Measurements from ENCODE around the gene EXD3. TPM values are rescaled to one million over a fixed set of nuclear protein-coding genes. Genes with fewer than 3 reads are reported as not detected.
A peak's percentile ranks its signal among the peaks of the same experiment; 100 is the strongest.

EXD3 gene
- polyA plus RNA-seq, 1 donor from 2014 or later: 5.6 TPM

DNA sequence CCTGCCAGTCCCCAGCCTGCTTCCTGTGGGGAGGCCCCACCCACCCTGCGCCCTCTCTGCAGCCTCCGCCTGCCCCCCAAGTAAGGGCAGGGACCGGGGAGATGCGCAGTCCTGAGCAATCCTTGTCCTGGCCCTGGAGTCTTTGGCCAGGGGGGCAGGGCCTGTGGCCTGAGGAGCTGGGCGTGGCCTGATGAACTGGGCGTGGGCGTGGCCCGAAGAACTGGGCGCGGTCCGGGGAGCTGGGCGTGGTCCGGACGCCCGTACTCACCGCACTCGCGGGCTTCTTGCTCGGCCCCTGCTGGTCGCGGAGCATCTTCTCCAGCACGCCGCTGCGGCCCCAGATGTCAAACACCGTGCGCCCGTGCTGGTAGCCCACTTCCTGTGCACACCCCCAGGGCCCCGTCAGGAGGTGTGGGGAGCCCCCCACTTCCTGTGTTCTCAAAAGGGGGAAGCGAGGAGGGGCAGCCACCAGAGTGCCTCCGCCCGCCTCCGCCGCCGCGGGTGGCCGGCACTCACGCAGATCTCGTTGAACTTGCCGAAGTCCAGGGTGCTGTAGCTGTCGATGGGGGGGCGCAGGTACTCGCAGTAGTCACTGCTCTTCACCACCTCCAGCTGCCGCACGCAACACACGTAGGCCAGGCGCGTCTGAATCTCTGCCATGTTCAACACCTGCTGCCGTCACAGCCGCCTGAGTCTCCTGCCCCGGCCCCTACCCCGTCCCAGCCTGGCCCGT, 38.9 kb upstream of the EXD3 start:
- no peaks in the 10 kb centered on the region for H3K27me3 Mint-ChIP-seq
- H3K4me1 Mint-ChIP-seq: peaks cover 0 to 4% (median 2%) of the 10 kb centered on the region in 3 donors
- peak overlapping the region; percentile 84 to 96 (median 90) for H3K27ac Mint-ChIP-seq
- no peaks in the 10 kb centered on the region for H3K36me3 Mint-ChIP-seq
- H3K9me3 Mint-ChIP-seq: no peaks in the 10 kb centered on the region
- peak overlapping the region; percentile 75 to 87 (median 79) for H3K4me3 Mint-ChIP-seq

DNA sequence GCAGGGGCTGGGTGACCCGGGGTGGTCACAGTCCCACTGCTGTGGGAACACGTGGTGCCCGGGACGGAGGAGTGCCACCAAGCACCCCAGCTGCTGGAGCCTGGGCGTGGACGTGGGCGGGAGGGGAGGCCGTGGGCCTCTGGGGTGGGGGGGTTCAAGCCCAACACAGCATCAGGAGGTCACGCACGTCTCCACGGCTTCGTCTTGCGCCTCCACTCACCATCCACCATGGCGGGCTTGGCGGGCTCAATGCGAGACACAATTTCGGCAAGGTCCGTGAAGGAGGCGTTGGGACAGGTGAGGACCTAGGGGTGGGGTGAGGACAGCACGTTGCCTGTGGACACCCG, 38.3 kb upstream of the EXD3 start:
- no peaks in the 10 kb centered on the region for H3K9me3 Mint-ChIP-seq
- H3K27ac Mint-ChIP-seq: peak overlapping the region; percentile 39 to 90 (median 59)
- H3K4me1 Mint-ChIP-seq: peaks cover 0 to 4% (median 2%) of the 10 kb centered on the region in 3 donors
- H3K36me3 Mint-ChIP-seq: no peaks in the 10 kb centered on the region
- H3K27me3 Mint-ChIP-seq: no peaks in the 10 kb centered on the region
- peak overlapping the region in 2 of 4 donors; percentile 41 to 76 for H3K4me3 Mint-ChIP-seq

DNA sequence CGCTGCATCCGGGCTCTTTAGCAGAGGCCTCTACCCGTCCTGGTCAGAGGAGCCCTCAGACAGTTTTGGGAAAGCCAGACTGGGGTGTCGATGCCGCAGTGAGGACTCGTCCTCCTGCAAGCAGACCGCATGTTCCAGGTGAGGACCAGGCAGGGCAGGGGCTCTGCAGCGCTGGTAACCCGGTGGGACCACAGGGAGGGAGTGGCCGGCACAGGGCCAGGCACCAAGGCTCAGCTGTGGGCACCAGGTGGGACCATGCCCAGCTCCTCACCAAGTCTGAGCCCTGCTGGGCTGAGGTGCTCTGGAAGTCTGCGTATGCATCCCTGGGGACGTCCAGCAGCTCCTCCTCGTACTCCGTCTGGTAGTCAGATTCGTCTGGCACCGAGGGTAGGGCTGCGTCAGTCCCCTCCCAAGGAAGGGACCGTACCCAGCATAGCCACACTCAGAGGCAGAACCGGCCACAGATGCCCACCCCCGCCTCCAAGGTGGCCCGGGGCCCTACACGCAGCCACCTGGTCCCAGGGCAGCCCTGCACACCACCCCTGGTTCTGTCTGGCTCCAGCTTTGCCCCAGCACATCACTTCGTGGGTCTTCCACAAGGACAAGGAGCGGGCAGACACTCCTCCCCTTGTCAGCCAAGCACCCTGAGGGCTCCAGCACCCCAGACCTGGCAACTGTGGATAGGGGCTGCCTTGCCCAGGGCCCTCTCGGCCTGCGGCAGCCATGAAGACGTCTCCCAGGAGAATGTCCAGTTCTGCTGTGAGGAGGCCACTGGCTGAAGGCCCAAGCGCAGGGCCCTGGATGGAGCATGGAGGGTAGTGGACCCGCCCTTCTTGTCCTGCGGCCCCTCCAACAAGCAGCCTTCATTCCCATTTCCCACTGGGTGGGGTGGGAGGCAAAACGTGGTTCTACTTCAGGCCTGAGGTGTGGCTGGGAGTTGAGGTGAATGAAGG, 37.7 kb upstream of the EXD3 start:
- Mint-ChIP-seq H3K4me3 (peak overlapping the region in 3 of 4 donors; percentile 28 to 41 (median 38)), H3K4me1 (peaks cover 0 to 4% (median 2%) of the 10 kb centered on the region in 3 donors), H3K36me3 (no peaks in the 10 kb centered on the region), H3K9me3 (no peaks in the 10 kb centered on the region), H3K27ac (peak overlapping the region; percentile 39 to 85 (median 59)), H3K27me3 (no peaks in the 10 kb centered on the region)

DNA sequence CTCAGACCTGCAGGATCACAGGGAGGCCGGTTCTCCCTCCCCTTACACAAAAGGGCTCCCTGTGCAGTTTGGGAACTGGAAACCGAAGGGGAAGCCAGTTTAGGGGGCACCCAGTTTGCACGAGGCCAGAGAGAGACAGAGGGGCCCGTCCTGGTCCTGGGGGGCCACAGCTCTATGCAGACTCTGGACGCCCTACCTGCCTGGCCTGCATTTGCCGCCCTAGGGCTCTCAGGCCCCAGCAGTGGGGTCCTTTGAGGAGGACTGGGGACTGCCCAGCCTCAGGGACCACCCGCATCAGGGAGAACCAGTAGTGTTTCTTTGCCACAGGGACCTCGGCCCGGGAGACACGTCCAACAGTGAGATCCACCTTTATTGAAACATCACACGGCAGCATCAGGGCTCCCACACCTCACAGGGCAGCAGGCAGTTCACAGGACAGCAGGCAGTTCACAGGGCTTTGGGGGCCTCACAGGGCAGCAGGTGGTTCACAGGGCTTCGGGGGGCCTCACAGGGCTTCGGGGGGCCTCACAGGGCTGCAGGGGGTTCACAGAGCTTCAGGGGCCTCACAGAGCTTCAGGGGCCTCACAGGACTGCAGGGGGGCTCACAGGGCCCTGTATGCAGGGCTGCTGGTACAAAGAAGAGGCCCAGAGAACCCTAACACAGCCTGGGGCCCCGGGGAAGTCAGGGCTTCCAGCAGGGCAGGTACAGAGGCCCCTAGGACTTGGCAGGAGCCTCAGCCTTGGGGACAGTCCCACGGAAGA, 36.8 kb upstream of the EXD3 start:
- peak overlapping the region in 2 of 3 donors; percentile 59 to 85 for H3K27ac Mint-ChIP-seq
- no peaks in the 10 kb centered on the region for H3K36me3 Mint-ChIP-seq
- no peaks in the 10 kb centered on the region for H3K27me3 Mint-ChIP-seq
- H3K4me3 Mint-ChIP-seq: peak overlapping the region; percentile 38 to 87 (median 69)
- H3K4me1 Mint-ChIP-seq: peaks cover 0 to 4% (median 2%) of the 10 kb centered on the region in 3 donors
- H3K9me3 Mint-ChIP-seq: no peaks in the 10 kb centered on the region

DNA sequence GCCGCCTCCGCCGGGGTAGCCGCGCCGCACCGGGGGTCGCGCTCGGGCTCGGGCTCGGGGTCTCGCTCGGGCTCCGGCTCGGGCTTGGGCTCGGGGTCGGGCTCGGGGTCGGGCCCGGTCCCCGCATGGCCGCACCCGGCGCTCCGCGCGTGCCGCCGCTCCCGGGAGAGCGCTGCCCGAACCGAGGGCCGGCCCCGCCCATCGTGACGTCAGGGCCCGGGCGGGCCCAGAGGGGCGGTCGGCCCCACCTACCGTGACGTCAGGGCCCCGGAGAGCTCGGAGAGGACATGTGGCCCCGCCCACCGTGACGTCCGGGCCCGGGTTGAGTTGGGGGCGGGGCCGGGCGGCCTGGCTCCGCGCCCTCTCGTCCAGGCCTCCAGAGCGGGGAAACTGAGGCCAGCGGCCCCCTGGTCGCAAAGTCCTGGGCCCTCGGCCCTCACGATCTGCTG, 36.2 kb upstream of the EXD3 start, which contains the start of gene NSMF:
Gene NSMF (minus strand): TSS at position 183 of the 449 bp plus-strand sequence. CDS start 232 bp downstream, outside the sequence.
- H3K36me3 Mint-ChIP-seq: no peaks in the 10 kb centered on the region
- H3K4me1 Mint-ChIP-seq: peaks cover 0 to 7% (median 2%) of the 10 kb centered on the region in 3 donors
- H3K27ac Mint-ChIP-seq: peak within 1 kb of the TSS in 2 of 3 donors; percentile 59 to 85

DNA sequence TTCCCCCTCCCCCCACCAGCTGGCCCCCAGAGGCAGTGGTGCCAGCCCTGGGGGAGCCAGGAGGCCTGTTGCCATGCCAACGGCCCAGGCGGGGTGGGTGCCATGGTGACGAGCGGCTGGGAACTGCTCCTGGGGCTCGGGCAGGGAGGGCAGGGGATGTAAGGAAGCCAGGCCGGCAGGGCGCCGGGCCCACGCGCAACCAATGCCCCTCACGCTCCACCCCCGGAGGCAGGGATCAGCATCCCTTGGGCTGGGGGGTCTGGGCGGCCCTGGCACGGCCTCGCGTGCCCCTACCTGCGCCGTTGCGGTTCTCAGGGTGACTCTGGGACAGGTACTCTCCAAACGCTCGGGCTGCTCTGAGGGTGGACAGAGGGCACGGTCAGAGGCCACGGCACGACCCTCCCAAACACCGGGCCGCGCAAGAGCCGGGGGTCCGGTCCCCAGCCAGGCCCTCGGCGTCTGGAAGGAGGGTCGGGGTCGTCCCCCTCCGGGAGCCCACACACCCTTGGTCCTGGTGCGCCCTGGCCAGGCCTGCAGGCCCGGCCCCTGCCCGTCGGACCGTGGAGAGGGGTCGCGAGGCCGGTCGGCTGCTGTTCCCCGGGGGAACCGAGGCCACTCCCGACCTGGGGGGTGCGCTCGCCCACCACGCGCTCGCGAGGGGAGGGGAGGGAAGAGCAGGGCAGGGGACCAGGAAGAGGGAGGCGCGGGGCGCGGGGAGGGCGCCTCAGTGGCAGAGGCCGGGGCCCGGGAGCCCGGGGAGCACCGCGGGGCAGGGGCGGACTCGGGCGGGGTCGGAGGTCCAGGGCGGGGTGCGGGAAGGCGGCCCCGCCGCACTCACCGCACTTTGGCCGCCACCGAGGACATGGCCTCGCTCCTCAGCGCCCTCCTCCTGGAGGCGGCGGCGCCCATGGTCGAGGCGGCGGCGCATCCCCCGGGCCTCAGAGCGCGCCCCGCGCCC, 35.5 kb upstream of the EXD3 start:
- H3K36me3 Mint-ChIP-seq: no peaks in the 10 kb centered on the region
- no peaks in the 10 kb centered on the region for H3K9me3 Mint-ChIP-seq
- no peak overlapping the region for H3K27ac Mint-ChIP-seq
- H3K4me3 Mint-ChIP-seq: peak overlapping the region in 1 of 4 donors; percentile 23
- H3K4me1 Mint-ChIP-seq: peaks cover 2 to 7% (median 3%) of the 10 kb centered on the region in 3 donors
- no peaks in the 10 kb centered on the region for H3K27me3 Mint-ChIP-seq

More for the DNA sequence above, 36.2 kb upstream of the EXD3 start, which contains the start of gene NSMF:
- no peaks in the 10 kb centered on the region for H3K27me3 Mint-ChIP-seq
- H3K9me3 Mint-ChIP-seq: no peaks in the 10 kb centered on the region
- peak within 1 kb of the TSS; percentile 38 to 87 (median 69) for H3K4me3 Mint-ChIP-seq

DNA sequence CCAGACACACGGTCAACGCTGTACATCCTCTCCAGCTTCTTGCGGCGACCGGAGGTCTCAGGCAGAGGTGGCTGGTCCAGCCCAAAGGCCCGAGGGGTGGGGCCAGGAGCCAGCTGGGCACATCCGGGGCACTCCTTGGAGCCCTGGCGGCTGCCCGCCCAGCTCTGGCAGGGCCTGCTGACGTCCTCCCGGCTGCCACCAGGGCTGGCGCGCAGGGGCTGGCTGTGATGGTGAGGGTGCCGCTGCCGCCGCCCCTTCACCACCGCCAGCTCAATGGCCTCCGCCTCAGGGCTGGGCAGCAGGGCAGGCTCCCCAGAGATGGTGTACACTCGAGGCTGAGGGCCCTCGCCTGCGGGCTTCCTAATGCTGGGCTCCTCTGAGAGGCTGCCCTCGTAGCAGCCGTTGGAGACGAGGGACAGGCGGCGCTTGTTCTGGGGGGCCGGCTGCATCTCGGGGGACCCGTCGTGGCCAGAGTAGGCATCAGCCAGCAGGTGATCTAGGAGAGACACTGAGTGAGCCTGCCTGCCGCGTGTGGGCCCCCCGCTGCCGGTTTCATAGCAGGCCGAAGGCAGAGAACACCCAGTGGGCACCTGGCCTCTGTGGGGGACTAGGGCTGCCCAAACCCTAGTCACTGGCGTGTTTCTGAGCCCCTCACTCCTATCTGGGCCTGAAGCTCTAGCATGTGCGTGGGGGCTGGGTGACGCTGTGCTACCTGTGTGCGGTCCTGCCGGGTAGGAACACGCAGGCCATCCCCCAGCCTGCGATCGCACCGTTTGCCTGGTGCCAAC, 34.6 kb upstream of the EXD3 start:
- no peak overlapping the region for H3K27ac Mint-ChIP-seq
- no peaks in the 10 kb centered on the region for H3K27me3 Mint-ChIP-seq
- H3K4me3 Mint-ChIP-seq: peak overlapping the region in 3 of 4 donors; percentile 41 to 72 (median 43)
- no peaks in the 10 kb centered on the region for H3K36me3 Mint-ChIP-seq
- H3K4me1 Mint-ChIP-seq: peaks cover 2 to 7% (median 3%) of the 10 kb centered on the region in 3 donors
- no peaks in the 10 kb centered on the region for H3K9me3 Mint-ChIP-seq

DNA sequence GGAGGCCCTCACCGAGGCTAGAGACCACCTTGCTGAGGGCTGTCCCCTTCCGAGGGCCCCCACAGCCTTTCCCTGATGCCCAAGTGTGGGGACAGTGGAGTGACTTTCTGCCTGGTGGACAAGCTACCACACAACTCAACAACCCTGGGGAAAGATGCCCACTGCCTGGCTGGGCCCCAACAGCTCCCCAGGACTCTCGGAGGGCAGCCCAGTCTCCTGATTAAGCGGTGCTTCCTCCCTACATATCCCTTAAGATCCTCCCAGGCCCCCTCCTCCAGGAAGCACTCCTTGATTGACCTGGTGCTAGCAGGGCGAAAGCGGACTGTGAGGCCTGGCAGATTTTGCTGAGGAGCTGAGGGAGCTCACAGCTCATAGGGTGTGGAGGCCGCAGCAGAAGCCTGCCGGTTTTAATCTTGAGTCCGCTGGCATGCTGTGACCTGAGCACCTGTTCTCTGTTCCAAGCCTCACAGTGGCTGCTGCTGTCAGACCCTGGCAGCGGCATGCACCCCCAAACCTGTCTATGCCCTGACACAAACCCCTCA, 34.0 kb upstream of the EXD3 start:
- H3K27me3 Mint-ChIP-seq: no peaks in the 10 kb centered on the region
- peak overlapping the region in 3 of 4 donors; percentile 17 to 65 (median 43) for H3K4me3 Mint-ChIP-seq
- H3K9me3 Mint-ChIP-seq: no peaks in the 10 kb centered on the region
- peak overlapping the region in 1 of 3 donors; percentile 5 for H3K27ac Mint-ChIP-seq
- H3K36me3 Mint-ChIP-seq: no peaks in the 10 kb centered on the region
- H3K4me1 Mint-ChIP-seq: peaks cover 2 to 5% (median 3%) of the 10 kb centered on the region in 3 donors

DNA sequence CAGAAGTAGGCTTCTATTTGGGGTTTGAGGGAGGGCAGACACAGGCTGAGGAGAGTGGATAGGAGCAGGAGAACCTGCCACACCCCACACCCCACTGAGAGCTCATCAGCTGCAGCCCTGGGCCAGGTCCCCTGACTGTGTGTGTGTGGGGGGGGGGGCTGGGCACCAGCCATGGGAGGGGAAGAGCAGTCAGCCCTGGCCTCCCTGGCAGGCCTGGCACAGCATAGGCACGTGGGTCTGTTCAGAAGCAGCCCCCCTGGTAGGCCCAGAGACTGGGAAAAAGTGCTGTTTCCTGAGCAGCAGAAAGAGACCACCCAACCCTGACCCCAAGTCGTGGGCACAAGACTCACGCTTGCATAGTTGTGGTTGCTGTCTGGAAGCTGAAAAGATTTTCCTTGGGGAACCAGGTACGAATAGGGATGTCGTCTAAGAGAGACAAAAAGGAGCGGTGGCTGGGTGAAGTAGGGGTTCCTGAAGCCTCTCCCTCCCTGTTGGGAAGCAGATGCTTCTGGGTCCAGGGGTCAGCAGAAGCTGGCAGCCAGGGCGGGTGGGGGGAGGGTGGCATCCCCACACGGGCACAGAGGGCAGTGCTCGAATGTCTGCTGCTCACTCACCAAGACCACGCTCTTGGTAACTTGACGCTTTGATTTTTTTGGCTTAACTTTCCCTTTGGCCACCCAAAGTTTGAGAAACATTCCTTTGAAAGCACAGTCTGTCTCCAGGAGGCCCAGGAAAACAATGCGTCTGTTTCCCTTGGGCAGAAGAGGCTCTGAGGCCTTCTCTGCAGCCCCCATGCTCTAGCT, 33.3 kb upstream of the EXD3 start:
- Mint-ChIP-seq H3K27me3 (no peaks in the 10 kb centered on the region), H3K27ac (peak overlapping the region in 2 of 3 donors; percentile 5 to 65), H3K4me3 (peak overlapping the region in 3 of 4 donors; percentile 28 to 81 (median 65)), H3K9me3 (no peaks in the 10 kb centered on the region), H3K36me3 (no peaks in the 10 kb centered on the region), H3K4me1 (peaks cover 2 to 5% (median 3%) of the 10 kb centered on the region in 3 donors)

DNA sequence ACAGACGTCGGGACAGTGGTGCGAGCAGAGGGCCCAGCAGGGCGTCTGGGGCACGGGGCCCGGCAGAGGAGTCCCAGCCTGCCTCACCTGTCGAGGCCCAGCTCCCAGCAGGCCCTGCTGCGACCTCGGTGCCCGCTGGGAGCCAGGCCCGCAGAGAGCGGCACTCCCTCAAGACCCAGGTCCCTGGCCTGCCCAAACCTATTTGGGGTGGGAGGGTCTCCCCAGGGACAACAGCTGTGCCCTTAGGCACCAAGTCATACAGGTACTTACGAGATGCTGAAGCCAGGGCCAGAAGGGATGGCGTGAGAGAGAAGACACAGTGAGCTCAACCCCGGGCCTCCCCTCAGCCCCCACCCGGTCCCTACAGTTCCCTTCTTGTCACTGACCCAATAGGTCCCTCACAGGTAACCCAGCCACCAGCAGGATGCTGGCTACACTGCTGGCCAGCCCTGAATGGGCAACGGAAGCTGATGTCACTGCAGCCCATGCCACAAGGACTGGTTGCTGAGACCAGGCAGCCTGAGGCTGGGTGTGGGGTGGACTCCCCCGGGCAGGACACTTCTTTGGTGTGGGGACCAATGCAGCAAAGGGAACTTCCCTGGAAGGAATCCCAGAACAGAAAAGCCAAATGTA, 32.5 kb upstream of the EXD3 start:
- H3K4me1 Mint-ChIP-seq: peaks cover 3 to 5% (median 4%) of the 10 kb centered on the region in 3 donors
- peak overlapping the region in 1 of 4 donors; percentile 65 for H3K4me3 Mint-ChIP-seq
- H3K36me3 Mint-ChIP-seq: no peaks in the 10 kb centered on the region
- H3K27me3 Mint-ChIP-seq: no peaks in the 10 kb centered on the region
- H3K9me3 Mint-ChIP-seq: no peaks in the 10 kb centered on the region
- H3K27ac Mint-ChIP-seq: peak overlapping the region in 1 of 3 donors; percentile 5

DNA sequence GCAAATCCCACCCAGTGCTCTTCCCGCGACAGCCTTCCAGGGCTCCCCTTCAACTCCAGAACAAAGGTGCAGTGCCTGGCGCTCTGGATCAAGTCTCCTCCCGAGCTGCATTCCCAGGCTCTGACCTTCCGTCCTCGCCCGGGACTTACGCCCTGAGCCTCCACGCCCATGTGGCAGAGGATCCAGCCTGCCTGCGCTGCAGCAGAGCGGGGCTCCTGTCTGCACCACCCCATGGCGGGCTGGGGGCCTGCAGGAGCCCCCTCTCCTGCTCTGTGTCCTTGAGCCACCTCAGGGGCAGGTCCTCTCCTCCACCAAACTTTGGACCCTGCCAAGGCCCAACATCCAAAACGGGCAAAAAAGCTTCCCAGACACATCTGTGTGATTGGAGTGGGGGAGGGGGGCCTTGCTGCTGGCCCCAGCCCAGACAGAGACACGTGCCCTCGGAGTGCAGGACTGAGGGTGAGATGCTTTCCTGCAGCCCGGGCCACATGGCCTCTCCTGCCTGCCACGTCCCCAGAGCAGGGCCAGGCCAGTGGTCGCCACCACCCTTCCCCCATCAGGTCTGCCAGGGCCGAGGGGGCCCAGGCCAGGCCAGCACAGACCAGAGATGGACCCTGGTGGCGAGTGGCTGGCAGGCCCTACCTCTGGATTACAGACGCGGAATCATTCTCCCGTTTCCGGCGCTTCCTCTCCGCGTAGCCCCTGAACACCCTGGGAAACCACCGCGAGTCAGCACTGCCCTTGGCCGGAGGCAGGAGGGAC, 31.8 kb upstream of the EXD3 start:
- H3K36me3 Mint-ChIP-seq: no peaks in the 10 kb centered on the region
- no peaks in the 10 kb centered on the region for H3K9me3 Mint-ChIP-seq
- H3K4me1 Mint-ChIP-seq: peaks cover 3 to 4% (median 4%) of the 10 kb centered on the region in 3 donors
- H3K27ac Mint-ChIP-seq: peak overlapping the region; percentile 56 to 80 (median 64)
- peaks cover 1% of the 10 kb centered on the region for H3K27me3 Mint-ChIP-seq
- H3K4me3 Mint-ChIP-seq: peak overlapping the region; percentile 75 to 88 (median 81)

Measured in IgD-negative memory B cell (primary cell).